ENCODE data around the gene KLHDC8A. TPM values are rescaled to one million over a fixed set of nuclear protein-coding genes. Genes with fewer than 3 reads are reported as not detected.

The KLHDC8A gene
- total RNA-seq, 1 donor from 2014 or later, result not detected

DNA sequence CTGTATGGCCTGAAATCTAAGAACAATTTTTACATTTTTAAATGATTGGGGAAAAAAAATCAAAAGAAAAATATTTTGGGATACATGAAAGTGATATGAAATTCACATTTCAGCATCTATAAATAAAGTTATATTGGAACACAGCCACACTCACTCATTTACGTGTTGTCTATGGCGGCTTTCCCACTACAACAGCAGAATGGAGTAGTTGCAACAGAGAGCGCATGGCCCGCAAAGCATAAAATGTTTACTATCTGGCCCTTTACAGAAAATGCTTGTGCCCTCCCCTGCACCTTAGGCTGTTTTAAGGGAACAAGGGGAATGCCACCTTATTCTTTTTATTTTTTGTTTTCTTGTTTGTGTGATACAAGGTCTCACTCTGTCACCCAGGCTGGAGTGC lies 3.5 kb downstream of the KLHDC8A start:
- no peaks in the 10 kb centered on the region for H3K36me3 ChIP-seq
- no peaks in the 10 kb centered on the region for H3K27me3 ChIP-seq
- intact Hi-C loops (cut with DNase I), result no loop called here
- no peak overlapping the region for H3K4me3 ChIP-seq
- TF ChIP-seq, protein P1, sequence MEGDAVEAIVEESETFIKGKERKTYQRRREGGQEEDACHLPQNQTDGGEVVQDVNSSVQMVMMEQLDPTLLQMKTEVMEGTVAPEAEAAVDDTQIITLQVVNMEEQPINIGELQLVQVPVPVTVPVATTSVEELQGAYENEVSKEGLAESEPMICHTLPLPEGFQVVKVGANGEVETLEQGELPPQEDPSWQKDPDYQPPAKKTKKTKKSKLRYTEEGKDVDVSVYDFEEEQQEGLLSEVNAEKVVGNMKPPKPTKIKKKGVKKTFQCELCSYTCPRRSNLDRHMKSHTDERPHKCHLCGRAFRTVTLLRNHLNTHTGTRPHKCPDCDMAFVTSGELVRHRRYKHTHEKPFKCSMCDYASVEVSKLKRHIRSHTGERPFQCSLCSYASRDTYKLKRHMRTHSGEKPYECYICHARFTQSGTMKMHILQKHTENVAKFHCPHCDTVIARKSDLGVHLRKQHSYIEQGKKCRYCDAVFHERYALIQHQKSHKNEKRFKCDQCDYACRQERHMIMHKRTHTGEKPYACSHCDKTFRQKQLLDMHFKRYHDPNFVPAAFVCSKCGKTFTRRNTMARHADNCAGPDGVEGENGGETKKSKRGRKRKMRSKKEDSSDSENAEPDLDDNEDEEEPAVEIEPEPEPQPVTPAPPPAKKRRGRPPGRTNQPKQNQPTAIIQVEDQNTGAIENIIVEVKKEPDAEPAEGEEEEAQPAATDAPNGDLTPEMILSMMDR (IDR thresholded peaks at IDR 0.05), result no peak
- DNase-seq (ENCODE audit: low spot score in 2 of 2), result no peak
- no peaks in the 10 kb centered on the region for H3K4me1 ChIP-seq
- no peak overlapping the region for H3K27ac ChIP-seq
- H3K9me3 ChIP-seq, result no peaks in the 10 kb centered on the region

DNA sequence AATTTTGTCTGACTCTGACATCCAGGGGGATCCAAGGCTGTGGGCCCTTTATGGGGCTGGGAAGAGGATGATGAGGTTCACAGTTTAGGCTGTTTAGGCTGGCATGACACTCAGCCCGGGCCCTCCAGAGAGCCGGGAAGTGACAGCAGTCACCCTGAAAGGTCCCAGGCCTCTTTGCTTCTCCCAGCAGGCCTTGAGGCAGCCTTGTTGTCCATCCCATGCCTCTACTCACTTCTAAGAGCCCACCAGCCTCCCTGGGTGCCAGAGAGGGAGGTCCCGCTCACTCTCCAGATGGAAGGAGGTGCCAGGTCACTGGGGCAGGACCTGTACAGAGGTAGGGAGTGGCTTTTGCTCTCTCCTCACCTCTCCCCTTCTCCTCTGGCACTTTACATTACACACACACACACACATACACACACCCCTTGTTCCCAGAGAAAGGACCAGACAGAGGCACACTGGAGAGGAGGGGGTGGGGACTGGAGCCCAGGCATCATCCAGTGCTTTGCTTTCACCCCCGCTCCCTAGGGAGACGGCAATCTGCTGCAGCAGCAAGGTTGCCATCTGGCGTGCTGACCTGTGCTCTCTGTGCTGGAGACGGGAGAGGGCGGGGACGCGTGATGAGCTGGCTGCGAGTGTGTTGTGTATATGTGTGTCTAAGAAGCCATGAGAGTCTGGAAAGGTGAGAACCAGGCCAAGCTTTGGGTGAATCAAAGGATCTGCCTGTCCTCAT lies 4.6 kb downstream of the KLHDC8A start:
- no peak for DNase-seq (ENCODE audit: low spot score in 2 of 2)
- H3K27ac ChIP-seq, result no peak overlapping the region
- TF ChIP-seq, protein P1 (IDR thresholded peaks at IDR 0.05), result no peak

DNA sequence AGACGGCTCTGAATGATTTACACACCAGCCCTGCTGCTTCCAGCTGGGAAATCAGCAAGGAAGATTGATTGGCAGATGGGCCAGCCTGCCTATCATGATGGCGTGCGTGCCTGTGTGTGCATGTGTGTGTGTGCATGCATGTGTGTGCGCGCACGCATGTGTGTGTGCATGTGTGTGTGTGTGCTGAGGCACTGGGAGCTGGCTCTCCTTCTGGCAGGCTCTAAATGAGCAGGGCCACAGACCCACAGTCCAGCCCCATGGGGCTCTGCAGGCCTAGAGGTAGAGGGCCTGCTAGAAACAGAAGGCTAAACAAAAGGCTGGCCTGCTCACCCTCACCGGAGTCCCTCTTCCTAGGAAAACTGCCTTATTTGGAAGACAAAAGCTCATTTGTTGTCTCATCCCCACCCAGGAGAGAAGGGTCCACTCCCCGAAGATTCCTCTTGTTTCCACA lies 6.0 kb downstream of the KLHDC8A start:
- Histone ChIP-seq H3K27me3 (no peaks in the 10 kb centered on the region), H3K4me3 (no peak overlapping the region), H3K36me3 (no peaks in the 10 kb centered on the region), H3K27ac (no peak overlapping the region), H3K9me3 (no peaks in the 10 kb centered on the region), H3K4me1 (no peaks in the 10 kb centered on the region)
- TF ChIP-seq, protein P1 (IDR thresholded peaks at IDR 0.05), result no peak
- intact Hi-C loops (cut with DNase I), result no loop called here
- DNase-seq (ENCODE audit: low spot score in 2 of 2), result no peak

More for the DNA sequence above, 4.6 kb downstream of the KLHDC8A start:
- Histone ChIP-seq H3K36me3 (no peaks in the 10 kb centered on the region), H3K27me3 (no peaks in the 10 kb centered on the region), H3K9me3 (no peaks in the 10 kb centered on the region), H3K4me1 (no peaks in the 10 kb centered on the region), H3K4me3 (no peak overlapping the region)
- intact Hi-C loops (cut with DNase I), result no loop called here

DNA sequence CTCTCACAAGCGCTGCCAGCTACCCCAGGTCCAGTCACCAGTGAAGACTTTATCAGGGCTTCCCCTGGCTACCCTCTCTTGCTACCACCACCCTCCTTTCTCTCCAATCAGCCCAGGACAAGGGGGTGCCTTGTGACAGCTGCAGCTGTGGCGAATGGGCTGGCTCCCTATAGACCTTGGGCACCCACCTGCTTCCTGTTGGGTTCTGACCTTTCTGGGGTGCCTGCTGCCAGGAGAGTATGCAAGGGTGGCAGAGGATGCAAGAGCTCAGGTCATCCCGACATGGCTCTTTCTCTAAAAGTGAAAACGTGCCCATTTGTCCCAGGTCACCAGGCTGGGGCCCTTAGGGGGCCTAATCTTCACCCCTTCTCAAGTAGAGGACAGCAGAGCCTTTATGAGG lies 6.6 kb downstream of the KLHDC8A start:
- Histone ChIP-seq H3K4me1 (no peaks in the 10 kb centered on the region), H3K4me3 (no peak overlapping the region), H3K27me3 (no peaks in the 10 kb centered on the region), H3K27ac (no peak overlapping the region), H3K36me3 (no peaks in the 10 kb centered on the region), H3K9me3 (no peaks in the 10 kb centered on the region)
- intact Hi-C loops (cut with DNase I), result no loop called here
- DNase-seq (ENCODE audit: low spot score in 2 of 2), result no peak
- TF ChIP-seq, protein P1 (IDR thresholded peaks at IDR 0.05), result no peak

DNA sequence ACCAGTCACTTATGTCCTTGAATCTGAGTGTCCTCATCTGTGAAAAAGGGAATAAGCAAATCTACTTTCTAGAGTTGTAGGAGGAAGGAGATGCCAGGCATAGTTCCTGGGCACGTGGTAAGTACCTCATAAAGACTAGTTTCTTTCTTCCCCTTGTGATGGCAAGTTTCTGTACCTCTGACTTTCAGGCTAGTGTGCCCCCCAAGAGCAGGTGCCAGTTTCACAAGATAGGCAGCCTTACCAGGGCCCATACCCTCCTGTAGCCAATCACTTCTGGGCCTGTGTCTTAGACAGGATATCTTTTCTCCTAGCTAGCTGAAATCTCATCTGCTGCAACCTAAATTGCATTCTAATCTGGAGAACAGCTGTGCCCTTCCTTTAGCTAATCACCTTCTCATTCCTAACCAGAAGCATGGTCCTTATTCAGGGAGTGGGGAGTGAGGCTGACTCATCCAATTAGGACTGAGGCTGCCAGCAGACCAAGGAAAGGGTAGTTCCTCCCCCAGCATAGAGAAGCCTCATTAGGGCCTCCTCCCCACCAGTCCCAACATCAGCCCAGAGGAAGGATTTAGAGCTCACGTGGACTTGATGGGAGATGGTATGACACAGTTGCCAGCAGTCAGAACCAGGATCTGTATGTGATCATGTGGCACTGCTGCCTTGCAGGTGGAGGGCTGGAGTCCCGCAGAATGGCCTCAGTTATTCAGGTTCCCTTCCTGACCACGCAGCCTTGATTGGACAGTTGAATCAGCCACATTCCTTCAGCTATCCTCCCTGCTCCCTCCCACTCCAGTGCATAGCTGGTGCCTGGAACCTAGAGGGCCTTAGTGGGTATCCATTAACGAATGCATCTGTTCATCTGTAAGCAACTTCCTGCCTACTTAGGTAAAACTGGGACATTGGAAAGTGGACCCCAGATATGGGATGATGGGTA lies 7.9 kb downstream of the KLHDC8A start:
- H3K27ac ChIP-seq, result no peak overlapping the region
- intact Hi-C loops (cut with DNase I), result no loop called here
- no peaks in the 10 kb centered on the region for H3K36me3 ChIP-seq

More for the DNA sequence above, 7.9 kb downstream of the KLHDC8A start:
- Histone ChIP-seq H3K9me3 (no peaks in the 10 kb centered on the region), H3K4me1 (peaks cover 4 to 5% of the 10 kb centered on the region in 2 donors), H3K27me3 (no peaks in the 10 kb centered on the region), H3K4me3 (no peak overlapping the region)
- TF ChIP-seq, protein P1 (IDR thresholded peaks at IDR 0.05), result no peak
- DNase-seq (ENCODE audit: low spot score in 2 of 2), result no peak

All from ascending aorta (tissue), 2 donors.